Hepatocyte (in vitro differentiated cells): Measurements from ENCODE around the gene SGPL1. TPM values are rescaled to one million over a fixed set of nuclear protein-coding genes. Genes with fewer than 3 reads are reported as not detected.

Experiments used
- DNase-seq: peaks from one replicate; pipeline ENCODE4 v3.0.0-alpha.2; 2016; ENCODE audit warnings: low spot score
- H2AFZ ChIP-seq: fragments of 200-600 bp; sonication (generic); 2 replicates; pipeline ENCODE4 v1.6.0; 2016; ENCODE audit warnings: antibody characterized with exemption, mild to moderate bottlenecking
- H3K27ac ChIP-seq: fragments of 200-600 bp; sonication (generic); 2 replicates; pipeline ENCODE4 v1.5.1; 2016; ENCODE audit warnings: mild to moderate bottlenecking
- H3K27me3 ChIP-seq: fragments of 200-600 bp; sonication (generic); 2 replicates; pipeline ENCODE4 v1.6.1; 2016
- H3K36me3 ChIP-seq: fragments of 200-600 bp; sonication (generic); replicated peaks from 2 replicates; pipeline ENCODE4 v1.5.1; 2016; ENCODE audit warnings: low read depth; ENCODE audit not compliant: insufficient read depth
- H3K4me1 ChIP-seq: fragments of 200-600 bp; sonication (generic); 2 replicates; pipeline ENCODE4 v1.5.1; 2016; ENCODE audit warnings: mild to moderate bottlenecking, moderate library complexity; ENCODE audit not compliant: insufficient read depth
- H3K4me2 ChIP-seq: fragments of 200-600 bp; sonication (generic); 2 replicates; pipeline ENCODE4 v1.6.0; 2016
- H3K4me3 ChIP-seq: fragments of 200-600 bp; sonication (generic); 2 replicates; pipeline ENCODE4 v1.5.1; 2016; ENCODE audit warnings: mild to moderate bottlenecking
- H3K79me2 ChIP-seq: fragments of 200-600 bp; sonication (generic); 2 replicates; pipeline ENCODE4 v1.6.0; 2017; ENCODE audit warnings: mild to moderate bottlenecking
- H3K9me2 ChIP-seq: fragments of 200-600 bp; sonication (generic); replicated peaks from 2 replicates; pipeline ENCODE4 v1.6.0; 2017; ENCODE audit warnings: mild to moderate bottlenecking; ENCODE audit not compliant: insufficient read depth
- H3K9me3 ChIP-seq: fragments of 200-600 bp; sonication (generic); 2 replicates; pipeline ENCODE4 v1.5.1; 2016; ENCODE audit warnings: low read depth, mild to moderate bottlenecking
- H4K20me1 ChIP-seq: fragments of 200-600 bp; sonication (generic); 2 replicates; pipeline ENCODE4 v1.6.0; 2016; ENCODE audit warnings: mild to moderate bottlenecking; ENCODE audit not compliant: insufficient read depth, poor library complexity, severe bottlenecking
- CTCF ChIP-seq: fragments of 200-600 bp; sonication (generic); IDR thresholded peaks from 2 replicates; pipeline ENCODE4 v1.5.1; 2016; ENCODE audit warnings: antibody characterized with exemption, mild to moderate bottlenecking; ENCODE audit not compliant: poor library complexity
- EZH2 ChIP-seq: fragments of 200-600 bp; sonication (generic); IDR thresholded peaks from 2 replicates; pipeline ENCODE4 v1.6.1; 2016; ENCODE audit warnings: antibody characterized with exemption, mild to moderate bottlenecking, borderline replicate concordance
- EZH2phosphoT487 ChIP-seq: fragments of 200-600 bp; sonication (generic); IDR thresholded peaks from one replicate; pipeline ENCODE4 v1.6.1; 2018; ENCODE audit warnings: antibody characterized with exemption, mild to moderate bottlenecking, low read depth, moderate library complexity; ENCODE audit not compliant: unreplicated experiment, severe bottlenecking
- WGBS: methylation state at CpG from one replicate; pipeline ENCODE4 v1.1.6; 2016; ENCODE audit warnings: low lambda C conversion rate; ENCODE audit errors: missing lambda C conversion rate; 5-methylcytosine and 5-hydroxymethylcytosine counted together
- polyA plus RNA-seq: library from polyadenylated mRNA; unstranded; fragments of >200 nt; fragmentation: Nextera tagmentation; extraction: Ambion mirVana; gene quantifications from 2 replicates; pipeline ENCODE4 v1.2.1, GENCODE V29; 2016
- total RNA-seq: library from RNA; depleted of rRNA; stranded (reverse); fragments of >200 nt; gene quantifications from 2 replicates; pipeline ENCODE4 v1.2.3, GENCODE V29; 2014

Gene SGPL1
- total and polyA plus RNA-seq, 2 experiments from 2014 or later, result 20.2 to 43.5 TPM

DNA sequence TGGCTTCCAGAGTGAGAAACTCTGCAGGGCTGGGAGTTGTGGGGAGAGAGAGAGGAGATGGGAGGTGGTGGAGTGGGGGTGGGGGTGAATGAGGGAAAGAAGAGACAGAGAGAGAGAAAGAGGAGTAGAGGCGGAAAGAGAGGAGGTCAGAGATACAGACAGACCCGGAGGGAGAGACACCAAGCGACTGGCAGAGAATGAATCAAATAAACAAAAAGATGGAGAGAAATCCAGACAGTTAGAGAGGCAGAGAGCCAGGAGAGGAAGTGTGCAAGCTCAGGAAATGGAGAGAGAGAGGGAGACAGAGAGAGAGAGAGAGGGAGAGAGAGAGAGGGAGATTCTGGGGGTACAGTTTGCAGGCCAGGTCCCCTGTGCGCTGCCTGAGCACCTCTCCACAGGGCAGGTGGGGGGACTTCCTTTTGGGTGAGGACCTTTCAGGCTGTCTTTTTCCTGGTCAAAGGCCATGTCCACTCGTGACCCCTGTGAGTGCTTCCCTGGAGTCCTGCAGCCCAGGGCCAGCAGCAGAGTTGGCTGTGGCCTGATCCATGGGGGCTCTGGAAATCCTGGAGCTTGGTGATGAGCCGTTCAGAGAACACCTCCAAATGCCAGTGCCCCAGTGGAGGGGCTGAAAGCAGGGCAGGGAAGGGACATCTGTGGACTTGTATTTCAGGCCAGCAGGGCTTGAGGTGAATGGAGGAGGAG is 97.6 kb downstream of the SGPL1 start:
- no peak overlapping the region for H3K27ac ChIP-seq
- no peak overlapping the region for H3K4me2 ChIP-seq
- H3K4me1 ChIP-seq, result no peaks in the 10 kb centered on the region
- no peaks in the 10 kb centered on the region for H4K20me1 ChIP-seq
- H3K9me2 ChIP-seq, result no peaks in the 10 kb centered on the region
- H3K4me3 ChIP-seq, result no peak overlapping the region
- H3K79me2 ChIP-seq, result no peaks in the 10 kb centered on the region
- H3K27me3 ChIP-seq, result no peaks in the 10 kb centered on the region
- TF ChIP-seq EZH2, result no peak
- no peak for TF ChIP-seq CTCF
- TF ChIP-seq EZH2phosphoT487, result no peak
- H3K36me3 ChIP-seq, result no peaks in the 10 kb centered on the region
- no peaks in the 10 kb centered on the region for H3K9me3 ChIP-seq
- no peak overlapping the region for H2AFZ ChIP-seq
- no peak for DNase-seq
- WGBS, result 66% methylated on average over 6 of the region's 6 CpGs

GRCh38 chr10:70913893-70914240 is 98.1 kb downstream of the SGPL1 start:
- Histone ChIP-seq H3K4me3 (no peak overlapping the region), H3K27me3 (no peaks in the 10 kb centered on the region), H3K36me3 (no peaks in the 10 kb centered on the region), H3K79me2 (no peaks in the 10 kb centered on the region), H3K4me1 (no peaks in the 10 kb centered on the region), H4K20me1 (no peaks in the 10 kb centered on the region), H3K9me3 (no peaks in the 10 kb centered on the region), H3K27ac (no peak overlapping the region), H3K9me2 (no peaks in the 10 kb centered on the region), H3K4me2 (no peak overlapping the region), H2AFZ (no peak overlapping the region)
- 91% methylated on average over 3 of the region's 3 CpGs for whole genome bisulfite sequencing
- DNase-seq, result no peak
- no peak for TF ChIP-seq CTCF

GRCh38 chr10:70914316-70914864 is 98.6 kb downstream of the SGPL1 start:
- 77% methylated on average over 10 of the region's 10 CpGs for WGBS
- H3K27ac ChIP-seq, result no peak overlapping the region
- no peaks in the 10 kb centered on the region for H3K79me2 ChIP-seq
- no peaks in the 10 kb centered on the region for H3K9me2 ChIP-seq
- H3K36me3 ChIP-seq, result no peaks in the 10 kb centered on the region
- H3K9me3 ChIP-seq, result no peaks in the 10 kb centered on the region
- H4K20me1 ChIP-seq, result no peaks in the 10 kb centered on the region
- no peaks in the 10 kb centered on the region for H3K27me3 ChIP-seq
- TF ChIP-seq CTCF, result no peak
- no peak for TF ChIP-seq EZH2
- TF ChIP-seq EZH2phosphoT487, result no peak
- H3K4me3 ChIP-seq, result no peak overlapping the region
- H2AFZ ChIP-seq, result no peak overlapping the region
- no peaks in the 10 kb centered on the region for H3K4me1 ChIP-seq
- no peak overlapping the region for H3K4me2 ChIP-seq
- DNase-seq, result no peak
